PC-3 (cell line): ENCODE data around the gene APOBEC3G.

ENCODE experiments used
- EZH2 ChIP-seq: fragments of 300-600 bp; sonication (generic); IDR thresholded peaks from one replicate; pipeline ENCODE4 v1.6.1; 2017; ENCODE audit warnings: antibody characterized with exemption, mild to moderate bottlenecking, low read length; ENCODE audit not compliant: unreplicated experiment
- EZH2phosphoT487 ChIP-seq: fragments of 300-600 bp; sonication (generic); IDR thresholded peaks from 2 replicates; pipeline ENCODE4 v1.6.1; 2018; ENCODE audit warnings: mild to moderate bottlenecking, antibody characterized with exemption, low read length, borderline replicate concordance
- TF ChIP-seq, protein P1 (sequence below): fragments of 300-600 bp; sonication (generic); conservative IDR thresholded peaks from 2 replicates; pipeline ENCODE4 v1.5.1; 2017; ENCODE audit warnings: antibody characterized with exemption, low read depth, mild to moderate bottlenecking, low read length

GRCh38 chr22:39092111-39092862 lies 15.2 kb downstream of the APOBEC3G start:
- TF ChIP-seq, protein P1, sequence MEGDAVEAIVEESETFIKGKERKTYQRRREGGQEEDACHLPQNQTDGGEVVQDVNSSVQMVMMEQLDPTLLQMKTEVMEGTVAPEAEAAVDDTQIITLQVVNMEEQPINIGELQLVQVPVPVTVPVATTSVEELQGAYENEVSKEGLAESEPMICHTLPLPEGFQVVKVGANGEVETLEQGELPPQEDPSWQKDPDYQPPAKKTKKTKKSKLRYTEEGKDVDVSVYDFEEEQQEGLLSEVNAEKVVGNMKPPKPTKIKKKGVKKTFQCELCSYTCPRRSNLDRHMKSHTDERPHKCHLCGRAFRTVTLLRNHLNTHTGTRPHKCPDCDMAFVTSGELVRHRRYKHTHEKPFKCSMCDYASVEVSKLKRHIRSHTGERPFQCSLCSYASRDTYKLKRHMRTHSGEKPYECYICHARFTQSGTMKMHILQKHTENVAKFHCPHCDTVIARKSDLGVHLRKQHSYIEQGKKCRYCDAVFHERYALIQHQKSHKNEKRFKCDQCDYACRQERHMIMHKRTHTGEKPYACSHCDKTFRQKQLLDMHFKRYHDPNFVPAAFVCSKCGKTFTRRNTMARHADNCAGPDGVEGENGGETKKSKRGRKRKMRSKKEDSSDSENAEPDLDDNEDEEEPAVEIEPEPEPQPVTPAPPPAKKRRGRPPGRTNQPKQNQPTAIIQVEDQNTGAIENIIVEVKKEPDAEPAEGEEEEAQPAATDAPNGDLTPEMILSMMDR = no peak
- TF ChIP-seq EZH2 = no peak
- no peak for TF ChIP-seq EZH2phosphoT487
